ENCODE measurements around the gene UBE2K.
"Not testable (repeated sequence)": the region's sequence is repeated elsewhere in the genome, so short reads cannot be mapped to it uniquely, and the experiment has no call there.

The UBE2K gene

GRCh38 chr4:39651586-39651985 is 46.4 kb upstream of the UBE2K start:
- H3K4me3 ChIP-seq (ENCODE audit: low read depth, low read length); H3K9me3 ChIP-seq (ENCODE audit: control insufficient read depth, insufficient read depth, low read depth, low read length); POLR2A ChIA-PET; H3K27ac ChIP-seq (ENCODE audit: extremely low read depth, low read depth, low read length); H3K4me1 ChIP-seq (ENCODE audit: control insufficient read depth, insufficient read depth, low read length); H3K36me3 ChIP-seq (ENCODE audit: control insufficient read depth in 2 of 2, insufficient read depth in 1 of 2, low read length in 2 of 2): not testable (repeated sequence)
- CTCF ChIA-PET = interaction anchor here (0.6 kb wide), 1 partner anchor 48 kb away, joined by 3 read pairs; no protein-coding TSS in a partner anchor

GRCh38 chr4:39655211-39655610 is 42.7 kb upstream of the UBE2K start:
- ChIA-PET POLR2A (no interaction called here), CTCF (no interaction called here)
- Histone ChIP-seq H3K4me3 (ENCODE audit: low read depth, low read length) (no peak overlapping the region), H3K4me1 (ENCODE audit: control insufficient read depth, insufficient read depth, low read length) (no peaks in the 10 kb centered on the region), H3K27ac (ENCODE audit: extremely low read depth, low read depth, low read length) (no peak overlapping the region), H3K9me3 (ENCODE audit: control insufficient read depth, insufficient read depth, low read depth, low read length) (no peaks in the 10 kb centered on the region), H3K36me3 (ENCODE audit: control insufficient read depth in 2 of 2, insufficient read depth in 1 of 2, low read length in 2 of 2) (no peaks in the 10 kb centered on the region)
- TF ChIP-seq GLI4 (tag by site-specific recombination; IDR thresholded peaks at IDR 0.05) (no peak), ZNF169 (tag by site-specific recombination; IDR thresholded peaks at IDR 0.05) (no peak), ZSCAN18 (tag by site-specific recombination; IDR thresholded peaks at IDR 0.05) (no peak), ZEB2 (tag by site-specific recombination; IDR thresholded peaks at IDR 0.05) (no peak), ZNF157 (tag by site-specific recombination; IDR thresholded peaks at IDR 0.05) (no peak), PRDM2 (tag by site-specific recombination; IDR thresholded peaks at IDR 0.05; ENCODE audit: borderline replicate concordance) (no peak), BCL11A (tag by site-specific recombination; IDR thresholded peaks at IDR 0.05; ENCODE audit: low read depth) (no peak), ZNF16 (tag by site-specific recombination; IDR thresholded peaks at IDR 0.05; ENCODE audit: low read depth) (no peak), ZNF621 (tag by site-specific recombination; IDR thresholded peaks at IDR 0.05) (no peak), ZNF2 (tag by site-specific recombination; IDR thresholded peaks at IDR 0.05) (no peak), ZBTB8A (tag by site-specific recombination; IDR thresholded peaks at IDR 0.05) (no peak), ZNF521 (tag by site-specific recombination; IDR thresholded peaks at IDR 0.05) (no peak), PRDM1 (tag by site-specific recombination; IDR thresholded peaks at IDR 0.05) (no peak), ZNF610 (tag by site-specific recombination; IDR thresholded peaks at IDR 0.05; ENCODE audit: borderline replicate concordance) (no peak), PRDM6 (tag by site-specific recombination; IDR thresholded peaks at IDR 0.05) (no peak), ZNF274 (IDR thresholded peaks at IDR 0.05; ENCODE audit: low read length) (no peak), ZNF274 (tag by site-specific recombination; IDR thresholded peaks at IDR 0.05; ENCODE audit: borderline replicate concordance) (no peak), ZBTB20 (tag by site-specific recombination; IDR thresholded peaks at IDR 0.05) (no peak), ZNF488 (tag by site-specific recombination; IDR thresholded peaks at IDR 0.05) (no peak), ZNF580 (tag by site-specific recombination; IDR thresholded peaks at IDR 0.05) (no peak), ZFP41 (tag by site-specific recombination; IDR thresholded peaks at IDR 0.05; ENCODE audit: borderline replicate concordance) (no peak)

Data from HEK293 (cell line).